K562 (cell line): Measurements from ENCODE around the gene FMN1. TPM values are rescaled to one million over a fixed set of nuclear protein-coding genes. Genes with fewer than 3 reads are reported as not detected.

ENCODE experiments used
- ATAC-seq: fragments of 200-7000 bp; cut with Tn5 transposase; 3 replicates; pipeline ENCODE4 v1.9.1; 2020; ENCODE audit warnings: moderate library complexity
- BruUV-seq: library from RNA; stranded (reverse); fragments of 400-500 nt; replicated peaks from 2 replicates; lab custom pipeline; 2021; lab: Mats Ljungman, UMichigan
- CTCF ChIA-PET: fragments of 300-600 bp; formaldehyde crosslinking; extraction: SDS; loops from one replicate; lab custom pipeline; 2021; ENCODE audit warnings: low intra/inter-chr PET ratio; lab: Yijun Ruan, JAX
- POLR2A ChIA-PET: fragments of 300-600, 350-650 bp; sonication (Branson Sonifier 250); formaldehyde crosslinking; extraction: SDS; loops from one replicate; lab custom pipeline; 2021; ENCODE audit warnings: antibody characterized with exemption, inconsistent platforms; lab: Yijun Ruan, JAX
- DNase-seq, 4 experiments: peaks; one replicate each; pipeline versions ENCODE4 v3.0.0 to v3.0.0-alpha.2; 2011 to 2018; ENCODE audit warnings: low spot score in 3 of 4, mixed read lengths in 3 of 4; ENCODE audit errors: extremely low read depth in 1 of 4
- FAIRE-seq: peaks from 2 replicates; lab custom pipeline; 2011; peaks lifted over from hg19 to GRCh38; lab: Jason Lieb, UNC
- H2AFZ ChIP-seq: 2 replicates; pipeline ENCODE4 v1.6.0; 2011; ENCODE audit warnings: low read depth, low read length, control low read depth, inconsistent platforms
- H3K27ac ChIP-seq: fragments of 200-600 bp; 3 replicates; pipeline ENCODE4 v1.8.0; 2011; ENCODE audit warnings: low read depth, mild to moderate bottlenecking, control low read depth, inconsistent platforms, low read length, moderate library complexity, mixed read lengths; ENCODE audit errors: extremely low read depth
- H3K27me3 ChIP-seq, 2 experiments: fragments of 300-600 bp in 1 of 2; 2 replicates in 1 of 2; 3 replicates in 1 of 2; pipeline versions ENCODE4 v1.6.0 to v1.8.0; 2011; ENCODE audit warnings: inconsistent platforms in 2 of 2, low read length in 2 of 2, mild to moderate bottlenecking in 1 of 2, mixed read lengths in 1 of 2, moderate library complexity in 1 of 2; ENCODE audit not compliant: control insufficient read depth in 2 of 2, insufficient read depth in 2 of 2
- H3K36me3 ChIP-seq: fragments of 300-600 bp; 3 replicates; pipeline ENCODE4 v1.8.0; 2011; ENCODE audit warnings: mild to moderate bottlenecking, low read length, inconsistent platforms; ENCODE audit not compliant: control insufficient read depth, insufficient read depth
- H3K4me1 ChIP-seq, 2 experiments: fragments of 200-600 bp in 1 of 2; replicated peaks in 1 of 2; 2 replicates in 1 of 2; 3 replicates in 1 of 2; pipeline versions ENCODE4 v1.5.1 to v1.8.0; 2011; ENCODE audit warnings: inconsistent platforms in 2 of 2, low read length in 2 of 2, mild to moderate bottlenecking in 1 of 2, mixed read lengths in 1 of 2, moderate library complexity in 1 of 2; ENCODE audit not compliant: control insufficient read depth in 2 of 2, insufficient read depth in 2 of 2
- H3K4me2 ChIP-seq: 2 replicates; pipeline ENCODE4 v1.6.1; 2011; ENCODE audit warnings: low read length, control low read depth, inconsistent platforms, mixed read lengths; ENCODE audit not compliant: insufficient read depth
- H3K4me3 ChIP-seq: fragments of 200-600 bp; sonication (generic), shearing (Covaris generic); 2 replicates; pipeline ENCODE4 v1.5.1; 2016; ENCODE audit warnings: control low read depth, inconsistent platforms
- H3K79me2 ChIP-seq: fragments of 200-600 bp; 3 replicates; pipeline ENCODE4 v1.8.0; 2011; ENCODE audit warnings: low read length, inconsistent platforms; ENCODE audit not compliant: control insufficient read depth, insufficient read depth
- H3K9ac ChIP-seq, 2 experiments: 2 replicates each; pipeline versions ENCODE4 v1.6.0 to v1.6.1; 2011; ENCODE audit warnings: low read depth in 2 of 2, low read length in 2 of 2, control low read depth in 1 of 2, inconsistent platforms in 1 of 2, mild to moderate bottlenecking in 1 of 2, mixed read lengths in 1 of 2; ENCODE audit not compliant: insufficient read depth in 1 of 2
- H3K9me1 ChIP-seq: one replicate; pipeline ENCODE4 v1.6.0; 2011; ENCODE audit warnings: inconsistent platforms, mild to moderate bottlenecking, low read length, moderate library complexity; ENCODE audit not compliant: control insufficient read depth, insufficient read depth
- H3K9me3 ChIP-seq: replicated peaks from 2 replicates; pipeline ENCODE4 v1.5.1; 2011; ENCODE audit warnings: low read depth, low read length, inconsistent platforms; ENCODE audit not compliant: control insufficient read depth, insufficient read depth
- H4K20me1 ChIP-seq: replicated peaks from 2 replicates; pipeline ENCODE4 v1.6.1; 2011; ENCODE audit warnings: low read length, inconsistent platforms, mixed read lengths; ENCODE audit not compliant: control insufficient read depth, insufficient read depth
- BMI1 ChIP-seq: fragments of 150-350 bp; IDR thresholded peaks from 2 replicates; pipeline ENCODE4 v1.6.1; 2014; ENCODE audit warnings: low read length
- CBX8 ChIP-seq: fragments of 200-600 bp; sonication (generic); IDR thresholded peaks from 2 replicates; pipeline ENCODE4 v1.6.1; 2012; ENCODE audit warnings: borderline replicate concordance, mixed run types, low read depth, mild to moderate bottlenecking, moderate library complexity, mixed read lengths, low read length, control low read depth, inconsistent platforms; ENCODE audit not compliant: poor library complexity, severe bottlenecking; ENCODE audit errors: extremely low read depth
- RNF2 ChIP-seq: sonication (generic); IDR thresholded peaks from 2 replicates; pipeline ENCODE4 v1.6.1; 2016
- WGBS: fragments of 100-300 bp; shearing (Covaris generic); methylation state at CpG from one replicate; pipeline ENCODE4 v1.1.6; 2016; ENCODE audit warnings: low coverage, mixed read lengths; ENCODE audit not compliant: insufficient coverage; ENCODE audit errors: missing lambda C conversion rate; 5-methylcytosine and 5-hydroxymethylcytosine counted together
- in situ Hi-C: fragments of 300-500 bp; cut with MboI; formaldehyde crosslinking; loops from 4 replicates; pipeline ENCODE4 v1.15.0; 2018; ENCODE audit warnings: inconsistent platforms, mixed read lengths
- intact Hi-C: fragments of 100-400 bp; cut with micrococcal nuclease; formaldehyde crosslinking; loops from 2 replicates; pipeline ENCODE4 v1.14.2; 2022
- polyA plus RNA-seq, 8 experiments: library from polyadenylated mRNA; depleted of rRNA in 4 of 8; stranded (reverse) in 5 of 8; unstranded in 3 of 8; fragments of >200 nt; fragmentation: Nextera tagmentation in 2 of 8; fragmentation: Illumina TruSeq in 1 of 8; extraction: Ambion mirVana in 2 of 8; extraction: Trizol in 1 of 8; gene quantifications; 2 replicates each; pipeline versions ENCODE4 v1.2.1 to v1.2.3, GENCODE V29; 2011 to 2014; ENCODE audit warnings: inconsistent platforms in 1 of 8, missing spikeins in 1 of 8
- total RNA-seq, 7 experiments: library from RNA; depleted of rRNA in 6 of 7; stranded (reverse); fragments of >200 nt in 6 of 7; fragmentation: Illumina TruSeq in 2 of 7; extraction: Trizol in 2 of 7; gene quantifications; 2 replicates each; pipeline versions ENCODE4 v1.2.1 to v1.2.3, GENCODE V29; 2011 to 2021; ENCODE audit warnings: low replicate concordance in 1 of 7
- TF ChIP-seq, protein P1 (sequence below): fragments of 250-450 bp; sonication (Bioruptor Pico); IDR thresholded peaks from 2 replicates; pipeline ENCODE4 v1.8.0; 2022; ENCODE audit warnings: inconsistent platforms, mild to moderate bottlenecking, moderate library complexity, borderline replicate concordance

The FMN1 gene
- total and polyA plus RNA-seq, 9 of the 15 experiments (the other 6 are each of a cell fraction or from before 2014, with no cell fraction given), result 0.03 to 0.07 (median 0.04) TPM; not detected in 6

DNA sequence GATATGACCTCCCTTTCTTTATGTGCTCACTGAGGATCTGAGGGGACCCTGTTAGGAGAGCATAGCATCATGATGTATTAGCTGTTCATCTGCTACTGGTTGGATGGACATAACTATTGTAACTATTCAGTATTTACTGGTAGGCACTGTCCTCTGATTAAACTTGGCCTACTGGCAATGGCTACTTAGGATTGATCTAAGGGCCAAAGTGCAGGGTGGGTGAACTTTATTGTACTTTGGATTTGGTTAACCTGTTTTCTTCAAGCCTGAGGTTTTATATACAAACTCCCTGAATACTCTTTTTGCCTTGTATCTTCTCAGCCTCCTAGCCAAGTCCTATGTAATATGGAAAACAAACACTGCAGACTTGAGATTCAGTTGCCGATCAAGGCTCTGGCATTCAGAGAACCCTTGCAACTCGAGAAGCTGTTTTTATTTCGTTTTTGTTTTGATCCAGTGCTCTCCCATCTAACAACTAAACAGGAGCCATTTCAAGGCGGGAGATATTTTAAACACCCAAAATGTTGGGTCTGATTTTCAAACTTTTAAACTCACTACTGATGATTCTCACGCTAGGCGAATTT is 461.8 kb downstream of the FMN1 start:
- Histone ChIP-seq H3K4me1 (peaks cover 5 to 6% of the 10 kb centered on the region in 2 experiments; a peak in 3 of 5 replicates), H3K9ac (no peak overlapping the region), H3K9me1 (no peaks in the 10 kb centered on the region), H3K4me2 (no peak overlapping the region), H2AFZ (no peak overlapping the region), H3K36me3 (no peaks in the 10 kb centered on the region), H4K20me1 (no peaks in the 10 kb centered on the region), H3K27ac (no peak overlapping the region), H3K79me2 (no peaks in the 10 kb centered on the region), H3K9me3 (no peaks in the 10 kb centered on the region), H3K27me3 (no peaks in the 10 kb centered on the region)
- ATAC-seq, result no peak
- no peak for FAIRE-seq
- BruUV-seq, result no TSS peak
- intact Hi-C loops, result no loop called here
- CTCF ChIA-PET, result no interaction called here
- DNase-seq, result no peak
- WGBS, result 34% methylated on average over 6 of the region's 6 CpGs
- TF ChIP-seq, protein P1, sequence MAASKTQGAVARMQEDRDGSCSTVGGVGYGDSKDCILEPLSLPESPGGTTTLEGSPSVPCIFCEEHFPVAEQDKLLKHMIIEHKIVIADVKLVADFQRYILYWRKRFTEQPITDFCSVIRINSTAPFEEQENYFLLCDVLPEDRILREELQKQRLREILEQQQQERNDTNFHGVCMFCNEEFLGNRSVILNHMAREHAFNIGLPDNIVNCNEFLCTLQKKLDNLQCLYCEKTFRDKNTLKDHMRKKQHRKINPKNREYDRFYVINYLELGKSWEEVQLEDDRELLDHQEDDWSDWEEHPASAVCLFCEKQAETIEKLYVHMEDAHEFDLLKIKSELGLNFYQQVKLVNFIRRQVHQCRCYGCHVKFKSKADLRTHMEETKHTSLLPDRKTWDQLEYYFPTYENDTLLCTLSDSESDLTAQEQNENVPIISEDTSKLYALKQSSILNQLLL (CRISPR knock-in tag), result no peak
- peak; percentile 85 for TF ChIP-seq CBX8
- 0 out of 2 replicates have a peak, but pooled peaks have one; percentile 18 for TF ChIP-seq RNF2
- TF ChIP-seq BMI1, result 0 out of 2 replicates have a peak, but pooled peaks have one; percentile 43
- TF ChIP-seq, all 486 proteins: peak for 3
- in situ Hi-C loops, result no loop called here
- no peak overlapping the region for H3K4me3 ChIP-seq
- POLR2A ChIA-PET, result no interaction called here
